Natural killer cell (primary cell): ENCODE measurements around the gene RGL3. TPM values are rescaled to one million over a fixed set of nuclear protein-coding genes. Genes with fewer than 3 reads are reported as not detected.

Experiments
- ATAC-seq, 3 donors: fragments of 150-1000 bp in 2 of 3; fragments of 200-7000 bp in 1 of 3; cut with Tn5 transposase; 1 replicate in 1 of 3; 2 replicates in 2 of 3; pipeline ENCODE4 v1.10.0; 2021; ENCODE audit warnings: mild to moderate bottlenecking in 2 of 3, moderate library complexity in 2 of 3
- DNase-seq, 2 donors: peaks; one replicate each; pipeline versions ENCODE4 v3.0.0 to v3.0.0-alpha.2; 2013 to 2021; ENCODE audit warnings: mixed read lengths in 1 of 2
- H3K27ac ChIP-seq: one replicate; pipeline ENCODE4 v1.5.1; 2013; ENCODE audit warnings: mild to moderate bottlenecking, low read length
- H3K27me3 ChIP-seq: one replicate; pipeline ENCODE4 v1.6.1; 2013; ENCODE audit warnings: low read length; ENCODE audit not compliant: control insufficient read depth, insufficient read depth
- H3K36me3 ChIP-seq: one replicate; pipeline ENCODE4 v1.6.1; 2013; ENCODE audit warnings: low read length; ENCODE audit not compliant: control insufficient read depth, insufficient read depth
- H3K4me1 ChIP-seq: one replicate; pipeline ENCODE4 v1.6.1; 2013; ENCODE audit warnings: low read length; ENCODE audit not compliant: control insufficient read depth, insufficient read depth
- H3K4me3 ChIP-seq: one replicate; pipeline ENCODE4 v1.5.1; 2013; ENCODE audit warnings: low read length
- H3K9me3 ChIP-seq: one replicate; pipeline ENCODE4 v1.6.1; 2013; ENCODE audit warnings: low read length; ENCODE audit not compliant: control insufficient read depth, insufficient read depth
- H3K27ac Mint-ChIP-seq, 2 donors: one replicate each; pipeline ENCODE4 v1.8.0; 2022; ENCODE audit warnings: mild to moderate bottlenecking in 2 of 2, mixed read lengths in 2 of 2, moderate library complexity in 1 of 2
- H3K27me3 Mint-ChIP-seq, 2 donors: one replicate each; pipeline ENCODE4 v1.8.0; 2022; ENCODE audit warnings: low read depth in 2 of 2, mixed read lengths in 2 of 2
- H3K36me3 Mint-ChIP-seq: one replicate; pipeline ENCODE4 v1.8.0; 2022; ENCODE audit warnings: mixed read lengths
- H3K4me1 Mint-ChIP-seq, 2 donors: one replicate each; pipeline ENCODE4 v1.8.0; 2022; ENCODE audit warnings: mixed read lengths in 2 of 2
- H3K4me3 Mint-ChIP-seq: one replicate; pipeline ENCODE4 v1.8.0; 2022; ENCODE audit warnings: mild to moderate bottlenecking, moderate library complexity, mixed read lengths
- H3K9me3 Mint-ChIP-seq, 2 donors: one replicate each; pipeline ENCODE4 v1.8.0; 2022; ENCODE audit warnings: mixed read lengths in 2 of 2
- WGBS: methylation state at CpG from one replicate; pipeline ENCODE4 v1.1.7; 2013; ENCODE audit warnings: missing lambda C conversion rate; ENCODE audit not compliant: insufficient coverage; 5-methylcytosine and 5-hydroxymethylcytosine counted together
- intact Hi-C: fragments of 100-400 bp; cut with micrococcal nuclease; formaldehyde crosslinking; loops from one replicate; pipeline ENCODE4 v1.14.2; 2022
- total RNA-seq, 4 donors: library from RNA; stranded (reverse); fragments of 120-200 nt in 1 of 4; gene quantifications; one replicate each; pipeline versions ENCODE4 v1.2.3 to v1.2.4, GENCODE V29; 2013 to 2022
- TF ChIP-seq, protein P1 (sequence below): fragments of 200-600 bp; IDR thresholded peaks from one replicate; pipeline ENCODE4 v1.8.0; 2022; ENCODE audit warnings: antibody characterized with exemption

The RGL3 gene
- total RNA-seq, 3 donors from 2014 or later (not counting 1 experiment from before 2014, with no cell fraction given), result 0.48 TPM; not detected in 2

DNA sequence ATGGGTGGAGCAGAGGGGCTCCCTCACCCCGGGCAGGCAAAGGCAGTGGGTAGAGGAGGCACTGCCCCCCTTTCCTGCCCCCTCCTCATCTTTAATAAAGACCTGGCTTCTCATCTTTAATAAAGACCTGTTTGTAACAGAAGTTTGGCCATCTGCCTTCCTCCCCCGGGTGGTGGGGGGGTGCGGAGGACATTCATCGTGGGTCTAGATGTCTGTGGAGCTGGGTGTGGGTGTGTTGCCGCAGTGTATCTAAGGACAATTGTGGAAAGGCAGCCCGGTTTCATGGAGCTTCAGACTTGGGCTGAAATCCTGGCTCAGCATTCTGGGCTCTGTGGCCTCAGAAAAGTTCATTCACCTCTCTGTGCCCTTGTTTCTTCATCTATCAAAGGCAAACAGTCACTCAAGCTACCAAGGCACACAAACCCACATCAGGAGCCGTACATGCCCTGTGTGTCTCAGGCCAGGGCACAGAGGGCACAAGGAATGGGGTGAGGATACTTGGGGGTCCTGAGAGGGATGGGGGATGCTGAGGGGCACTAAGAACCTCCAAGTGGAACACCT is 53.5 kb downstream of the RGL3 start:
- H3K4me1 Mint-ChIP-seq, result no peaks in the 10 kb centered on the region
- no peaks in the 10 kb centered on the region for H3K27me3 Mint-ChIP-seq
- Histone ChIP-seq H3K9me3 (no peaks in the 10 kb centered on the region), H3K27me3 (no peaks in the 10 kb centered on the region), H3K27ac (no peak overlapping the region), H3K36me3 (peaks cover 2% of the 10 kb centered on the region), H3K4me1 (no peaks in the 10 kb centered on the region), H3K4me3 (no peak overlapping the region)
- no peaks in the 10 kb centered on the region for H3K36me3 Mint-ChIP-seq
- ATAC-seq (no peak), DNase-seq (no peak)
- 95% methylated on average over 5 of the region's 7 CpGs for WGBS
- no peak overlapping the region for H3K27ac Mint-ChIP-seq
- TF ChIP-seq, protein P1, sequence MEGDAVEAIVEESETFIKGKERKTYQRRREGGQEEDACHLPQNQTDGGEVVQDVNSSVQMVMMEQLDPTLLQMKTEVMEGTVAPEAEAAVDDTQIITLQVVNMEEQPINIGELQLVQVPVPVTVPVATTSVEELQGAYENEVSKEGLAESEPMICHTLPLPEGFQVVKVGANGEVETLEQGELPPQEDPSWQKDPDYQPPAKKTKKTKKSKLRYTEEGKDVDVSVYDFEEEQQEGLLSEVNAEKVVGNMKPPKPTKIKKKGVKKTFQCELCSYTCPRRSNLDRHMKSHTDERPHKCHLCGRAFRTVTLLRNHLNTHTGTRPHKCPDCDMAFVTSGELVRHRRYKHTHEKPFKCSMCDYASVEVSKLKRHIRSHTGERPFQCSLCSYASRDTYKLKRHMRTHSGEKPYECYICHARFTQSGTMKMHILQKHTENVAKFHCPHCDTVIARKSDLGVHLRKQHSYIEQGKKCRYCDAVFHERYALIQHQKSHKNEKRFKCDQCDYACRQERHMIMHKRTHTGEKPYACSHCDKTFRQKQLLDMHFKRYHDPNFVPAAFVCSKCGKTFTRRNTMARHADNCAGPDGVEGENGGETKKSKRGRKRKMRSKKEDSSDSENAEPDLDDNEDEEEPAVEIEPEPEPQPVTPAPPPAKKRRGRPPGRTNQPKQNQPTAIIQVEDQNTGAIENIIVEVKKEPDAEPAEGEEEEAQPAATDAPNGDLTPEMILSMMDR, result no peak
- intact Hi-C loops, result no loop called here
- H3K4me3 Mint-ChIP-seq, result no peak overlapping the region
- no peaks in the 10 kb centered on the region for H3K9me3 Mint-ChIP-seq

DNA sequence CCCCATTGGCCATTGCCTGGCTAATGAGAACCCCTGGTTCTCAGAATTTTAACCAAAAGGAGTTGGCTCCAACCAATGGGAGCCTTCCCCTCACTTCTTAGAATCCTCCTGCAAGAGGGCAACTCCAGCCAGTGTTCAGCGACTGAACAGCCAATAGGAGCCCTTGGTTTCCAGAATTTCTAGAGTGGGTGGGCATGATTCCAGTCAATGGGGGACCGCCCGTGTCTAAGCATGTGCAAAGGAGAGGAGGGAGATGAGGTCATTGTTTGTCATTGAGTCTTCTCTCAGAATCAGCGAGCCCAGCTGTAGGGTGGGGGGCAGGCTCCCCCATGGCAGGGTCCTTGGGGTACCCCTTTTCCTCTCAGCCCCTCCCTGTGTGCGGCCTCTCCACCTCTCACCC is 54.2 kb downstream of the RGL3 start:
- H3K27ac Mint-ChIP-seq, result no peak overlapping the region

DNA sequence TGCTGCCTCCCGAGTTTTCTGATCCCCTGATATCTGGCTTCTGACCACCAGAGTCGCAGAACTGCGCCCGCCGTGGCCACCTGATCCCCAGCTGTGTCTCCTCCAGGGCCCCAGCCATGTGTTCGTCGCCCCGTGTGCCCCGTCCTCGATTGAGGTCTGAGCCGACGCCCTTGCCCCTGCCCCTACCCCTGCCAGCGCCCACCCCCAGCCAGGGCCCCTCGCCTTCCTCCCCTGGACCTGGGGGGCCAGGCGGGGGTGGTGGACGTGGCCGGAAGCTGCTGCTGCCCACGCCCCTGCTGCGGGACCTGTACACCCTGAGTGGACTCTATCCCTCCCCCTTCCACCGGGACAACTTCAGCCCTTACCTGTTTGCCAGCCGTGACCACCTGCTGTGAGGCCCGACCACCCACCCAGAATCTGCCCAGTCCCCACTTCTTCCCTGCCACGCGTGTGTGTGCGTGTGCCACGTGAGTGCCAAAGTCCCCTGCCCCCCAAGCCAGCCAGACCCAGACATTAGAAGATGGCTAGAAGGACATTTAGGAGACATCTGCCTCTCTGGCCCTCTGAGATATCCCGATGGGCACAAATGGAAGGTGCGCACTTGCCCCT is 54.7 kb downstream of the RGL3 start:
- Histone ChIP-seq H3K36me3 (peaks cover 2% of the 10 kb centered on the region), H3K27ac (no peak overlapping the region), H3K4me1 (no peaks in the 10 kb centered on the region), H3K27me3 (no peaks in the 10 kb centered on the region), H3K9me3 (no peaks in the 10 kb centered on the region), H3K4me3 (no peak overlapping the region)
- H3K27ac Mint-ChIP-seq, result no peak overlapping the region
- TF ChIP-seq, protein P1, result no peak
- no peaks in the 10 kb centered on the region for H3K4me1 Mint-ChIP-seq
- no peaks in the 10 kb centered on the region for H3K27me3 Mint-ChIP-seq
- ATAC-seq, result no peak
- intact Hi-C loops, result no loop called here
- H3K9me3 Mint-ChIP-seq, result no peaks in the 10 kb centered on the region
- no peak for DNase-seq
- no peak overlapping the region for H3K4me3 Mint-ChIP-seq
- H3K36me3 Mint-ChIP-seq, result no peaks in the 10 kb centered on the region
- 94% methylated on average over 28 of the region's 28 CpGs for WGBS

More for the DNA sequence above, 54.2 kb downstream of the RGL3 start:
- no peak overlapping the region for H3K4me3 ChIP-seq
- intact Hi-C loops, result no loop called here
- 86% methylated on average over 5 of the region's 5 CpGs for WGBS
- H3K4me3 Mint-ChIP-seq, result no peak overlapping the region
- no peaks in the 10 kb centered on the region for H3K36me3 Mint-ChIP-seq
- no peaks in the 10 kb centered on the region for H3K4me1 ChIP-seq
- H3K27me3 Mint-ChIP-seq, result no peaks in the 10 kb centered on the region
- TF ChIP-seq, protein P1, result no peak
- DNase-seq (no peak), ATAC-seq (no peak)
- H3K9me3 ChIP-seq, result no peaks in the 10 kb centered on the region
- H3K9me3 Mint-ChIP-seq, result no peaks in the 10 kb centered on the region
- H3K27ac ChIP-seq, result no peak overlapping the region
- no peaks in the 10 kb centered on the region for H3K27me3 ChIP-seq
- peaks cover 2% of the 10 kb centered on the region for H3K36me3 ChIP-seq
- H3K4me1 Mint-ChIP-seq, result no peaks in the 10 kb centered on the region

DNA sequence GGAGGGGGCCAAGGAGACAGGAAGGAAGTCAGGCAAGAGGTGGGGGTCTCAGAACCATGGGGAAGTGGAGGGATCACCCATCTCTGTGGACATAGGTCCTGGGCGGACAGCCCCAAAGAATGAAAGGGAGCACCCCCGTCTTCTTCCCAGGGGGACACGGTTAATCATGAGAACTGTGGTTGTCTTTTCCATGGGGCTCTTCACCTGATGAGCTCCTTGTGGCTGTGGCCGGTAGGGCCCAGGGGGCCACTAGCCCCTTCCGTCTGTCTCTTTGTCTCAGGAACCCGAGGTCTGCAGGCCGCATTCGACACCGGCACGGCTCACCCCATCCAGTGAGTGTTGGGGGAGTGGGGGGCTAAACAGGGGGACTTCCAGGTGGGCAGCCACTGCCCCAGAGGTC is 55.2 kb downstream of the RGL3 start:
- H3K9me3 Mint-ChIP-seq, result no peaks in the 10 kb centered on the region

More for the DNA sequence above, 55.2 kb downstream of the RGL3 start:
- TF ChIP-seq, protein P1, result no peak
- 96% methylated on average over 10 of the region's 10 CpGs for WGBS
- no peaks in the 10 kb centered on the region for H3K9me3 ChIP-seq
- H3K36me3 ChIP-seq, result peaks cover 2% of the 10 kb centered on the region
- Mint-ChIP-seq H3K4me3 (no peak overlapping the region), H3K4me1 (no peaks in the 10 kb centered on the region), H3K36me3 (no peaks in the 10 kb centered on the region), H3K27me3 (no peaks in the 10 kb centered on the region), H3K27ac (no peak overlapping the region)
- intact Hi-C loops, result no loop called here
- ATAC-seq (no peak), DNase-seq (no peak)
- H3K27ac ChIP-seq, result no peak overlapping the region
- no peaks in the 10 kb centered on the region for H3K27me3 ChIP-seq
- no peak overlapping the region for H3K4me3 ChIP-seq
- no peaks in the 10 kb centered on the region for H3K4me1 ChIP-seq
